Raji (cell line): Measurements from ENCODE around the gene ZBTB20.

Experiments used
- POLR2A ChIP-seq: IDR thresholded peaks from 2 replicates; pipeline ENCODE4 v1.6.1; 2011; ENCODE audit warnings: low read depth, low read length, control low read depth; ENCODE audit not compliant: insufficient read depth

Gene ZBTB20

DNA sequence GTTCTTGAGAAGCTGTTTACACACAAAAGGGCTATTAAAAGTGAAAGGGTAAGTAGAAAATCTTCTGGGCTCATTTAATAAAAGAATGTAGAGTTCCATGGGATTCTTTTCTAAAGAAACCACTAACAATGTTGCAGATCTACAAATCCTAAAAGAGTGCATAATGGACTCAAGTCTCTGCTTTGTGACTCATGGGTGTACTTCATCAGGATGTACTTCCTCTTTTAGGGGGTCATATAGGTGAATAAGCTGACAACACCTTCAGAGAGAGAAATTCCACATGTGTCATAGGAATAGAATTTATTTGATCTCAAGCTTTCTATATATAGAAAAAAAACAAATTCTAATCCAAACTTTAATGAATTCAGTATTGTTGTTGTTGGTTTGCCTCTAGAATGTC is 497.8 kb downstream of the ZBTB20 start:
- no peak for TF ChIP-seq POLR2A

DNA sequence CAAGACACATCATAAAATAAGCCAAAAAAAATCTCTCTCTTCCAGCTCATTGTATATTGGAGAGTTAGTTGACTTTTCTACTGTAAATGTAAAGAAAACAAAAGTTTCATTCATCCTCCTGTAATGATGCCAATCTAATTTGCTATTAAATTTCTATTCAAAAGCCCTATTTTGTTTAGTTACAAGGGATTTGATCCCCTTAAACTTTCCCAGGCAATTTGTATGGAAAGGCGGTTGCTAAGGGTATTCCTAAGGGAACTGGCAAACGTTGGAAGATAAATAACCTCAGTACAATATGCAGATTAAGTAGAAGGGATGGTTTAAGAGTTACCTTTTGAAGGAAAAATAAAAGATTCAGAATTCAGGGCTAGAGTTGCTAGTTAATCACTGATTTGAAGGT is 500.6 kb downstream of the ZBTB20 start:
- TF ChIP-seq POLR2A: no peak

DNA sequence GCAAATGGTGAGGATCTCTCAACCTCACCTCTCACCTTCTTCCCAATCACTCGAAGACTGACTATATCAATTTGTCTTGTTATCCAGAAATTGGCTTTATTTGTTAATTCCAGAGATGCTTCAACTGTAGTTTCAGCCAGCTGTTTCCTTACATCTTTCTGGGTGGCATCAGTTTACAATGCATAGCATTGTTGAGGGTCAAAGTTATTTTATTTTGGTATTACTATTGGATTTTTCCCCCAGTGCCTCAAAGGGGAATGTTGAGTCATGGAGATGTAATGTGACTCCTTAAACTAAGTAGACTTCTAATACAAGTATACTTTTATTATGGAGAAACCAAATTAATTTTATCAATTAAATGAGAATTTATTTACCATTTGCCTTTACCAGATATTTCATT is 501.7 kb downstream of the ZBTB20 start:
- no peak for TF ChIP-seq POLR2A

DNA sequence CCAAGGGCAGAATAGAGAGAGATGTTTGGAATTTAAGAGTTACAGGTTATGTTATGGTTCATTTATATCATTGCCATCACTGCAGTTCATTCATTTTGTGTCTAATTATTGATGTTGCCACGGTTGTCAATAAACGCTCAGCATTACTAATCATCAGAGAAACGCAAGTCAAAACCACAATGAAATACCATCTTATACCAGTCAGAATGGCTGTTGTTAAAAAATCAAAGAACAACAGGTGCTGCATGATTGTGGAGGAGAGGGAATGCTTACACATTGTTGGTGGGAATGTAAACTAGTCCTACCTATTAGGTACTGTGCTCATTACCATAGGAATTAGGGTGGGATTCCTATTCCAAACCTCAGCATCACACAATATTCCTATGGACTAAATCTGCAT is 502.7 kb downstream of the ZBTB20 start:
- no peak for TF ChIP-seq POLR2A

DNA sequence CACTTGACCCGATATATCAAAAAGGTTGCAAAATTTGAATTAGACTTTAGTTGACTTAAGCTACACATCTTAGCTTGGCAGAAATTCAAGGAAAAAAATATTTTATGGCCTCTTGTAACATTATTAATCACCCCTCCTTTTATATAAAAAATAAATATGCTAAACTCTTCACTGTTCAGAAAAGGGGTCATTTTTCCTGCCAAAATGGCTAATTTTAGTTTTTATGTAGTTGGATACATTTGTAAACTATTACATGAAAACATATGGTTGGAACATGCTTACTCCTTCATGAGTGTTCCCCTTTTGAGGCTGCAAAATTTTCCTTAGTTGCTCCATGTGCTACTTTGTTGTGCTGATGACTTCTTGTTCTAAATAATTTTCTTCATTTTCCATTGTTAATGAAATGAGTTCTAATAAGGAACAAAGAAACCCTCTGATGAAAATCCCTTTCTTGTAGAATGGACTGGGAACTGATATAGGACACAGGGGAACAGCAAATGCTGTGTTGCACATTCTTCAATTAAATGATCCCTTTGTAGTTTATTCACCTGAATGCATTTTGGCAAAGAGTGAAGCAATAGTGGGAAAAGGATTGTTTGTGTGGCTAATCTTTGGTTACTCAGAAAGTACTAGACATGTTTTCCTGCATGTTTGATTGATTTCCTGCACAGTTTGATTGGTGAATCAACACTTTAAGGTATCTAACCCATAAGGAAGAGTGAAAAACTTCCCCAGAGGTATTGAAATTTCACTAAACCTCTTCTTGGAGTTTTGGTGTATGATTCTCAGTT is 503.9 kb downstream of the ZBTB20 start:
- no peak for TF ChIP-seq POLR2A

DNA sequence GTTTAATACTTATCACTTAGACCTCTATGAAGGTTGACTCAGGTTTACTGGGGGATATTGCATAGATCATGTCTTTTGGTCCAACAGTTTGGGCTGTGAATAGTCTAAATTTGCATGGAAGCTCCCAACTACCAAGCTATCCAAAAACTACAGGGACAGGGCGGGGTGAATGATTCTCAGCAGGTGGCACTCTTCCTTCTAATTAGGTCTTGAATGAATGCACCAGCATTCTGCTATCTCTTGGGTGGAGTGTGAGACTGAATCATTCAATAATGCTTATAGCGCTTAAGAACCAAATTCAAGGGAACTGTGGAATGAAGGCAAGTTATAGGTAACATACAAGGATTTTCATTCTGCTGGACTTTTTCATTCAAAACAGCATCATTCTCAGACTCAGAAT is 507.0 kb downstream of the ZBTB20 start:
- TF ChIP-seq POLR2A: no peak

DNA sequence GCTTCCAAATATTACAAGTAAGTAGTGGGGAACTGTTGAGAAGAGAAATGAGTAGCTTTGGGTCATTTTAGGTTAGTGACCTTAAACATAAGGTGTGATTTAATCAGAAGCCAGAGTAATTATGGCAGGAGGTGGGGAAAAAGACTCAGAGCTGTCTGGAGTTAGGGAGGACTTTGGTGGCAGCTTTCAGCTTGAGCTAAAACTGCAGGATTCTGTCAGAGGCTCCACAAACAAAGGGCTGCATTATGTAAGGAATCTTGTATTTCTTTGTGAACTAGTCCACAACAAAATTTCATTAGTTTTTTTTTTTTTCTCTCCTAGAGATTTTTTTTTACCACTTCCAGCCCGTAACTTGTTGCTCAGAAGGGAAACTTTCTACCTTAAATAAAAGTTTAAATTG is 507.9 kb downstream of the ZBTB20 start:
- TF ChIP-seq POLR2A: no peak

DNA sequence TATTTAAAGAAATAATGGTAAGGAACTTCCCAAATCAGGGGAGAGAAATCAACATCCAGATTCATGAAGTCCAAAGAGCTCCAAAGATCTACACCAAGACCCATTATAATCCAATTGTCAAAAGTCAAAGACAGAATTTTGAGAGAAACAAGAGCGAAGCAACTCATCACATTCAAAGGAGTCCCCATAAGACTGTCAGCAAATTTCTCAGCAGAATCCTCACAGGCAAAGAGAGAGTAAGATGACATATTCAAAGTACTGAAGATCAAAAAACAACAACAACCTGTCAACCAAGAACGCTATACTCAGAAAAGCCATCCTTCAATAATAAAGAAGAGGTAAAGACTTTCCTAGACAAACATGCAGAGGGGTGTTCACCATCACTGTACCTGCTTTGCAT is 511.2 kb downstream of the ZBTB20 start:
- no peak for TF ChIP-seq POLR2A

DNA sequence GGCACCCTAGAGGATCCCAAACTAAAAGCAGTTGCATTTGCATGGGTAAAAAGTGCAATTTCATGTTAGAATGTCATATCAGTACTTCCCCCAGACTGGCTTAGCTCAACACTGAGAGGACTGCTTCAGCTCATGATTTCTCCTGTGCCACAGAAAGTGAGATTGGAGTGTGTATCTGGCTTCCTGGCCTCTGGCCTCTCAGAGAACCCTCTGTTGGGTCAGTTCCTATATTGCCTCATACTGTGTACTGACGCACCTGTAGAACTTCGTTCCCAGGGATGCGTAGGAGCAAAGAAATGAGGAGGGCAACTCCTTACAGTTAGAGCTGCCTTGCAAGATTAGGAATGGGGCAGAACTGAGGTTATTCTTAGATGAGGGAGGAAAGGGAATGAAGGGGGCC is 512.5 kb downstream of the ZBTB20 start:
- TF ChIP-seq POLR2A: no peak

DNA sequence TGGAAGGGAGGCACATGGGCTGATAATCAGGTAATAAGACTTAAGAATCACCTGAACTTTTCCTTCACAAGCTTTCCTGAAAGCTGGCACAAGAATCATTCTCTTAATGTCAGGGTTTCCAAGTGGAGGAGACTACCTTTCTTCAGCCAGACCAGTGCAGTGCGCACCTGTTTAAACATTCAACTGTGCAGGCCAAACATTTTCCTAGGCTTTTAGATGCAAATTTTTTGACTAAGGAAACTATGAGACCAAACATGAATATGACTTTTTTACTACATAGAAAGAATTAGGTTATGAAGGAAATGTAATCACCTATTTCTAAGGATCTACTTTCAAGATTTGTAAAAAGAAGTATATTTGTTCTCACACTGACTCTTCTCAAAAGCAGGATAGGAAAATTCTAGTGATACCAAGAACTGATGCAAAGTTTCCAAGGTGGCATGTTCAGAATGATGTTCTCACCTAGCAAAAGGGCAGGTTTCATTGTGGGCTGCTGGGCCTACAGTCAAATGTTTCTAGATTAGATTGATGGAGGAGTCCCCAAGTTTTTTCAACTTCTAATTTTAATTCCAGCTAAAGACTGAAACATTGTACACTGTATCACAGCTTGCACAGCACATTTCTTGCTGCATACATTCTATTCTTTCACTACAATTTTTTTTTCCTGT is 514.2 kb downstream of the ZBTB20 start:
- no peak for TF ChIP-seq POLR2A

DNA sequence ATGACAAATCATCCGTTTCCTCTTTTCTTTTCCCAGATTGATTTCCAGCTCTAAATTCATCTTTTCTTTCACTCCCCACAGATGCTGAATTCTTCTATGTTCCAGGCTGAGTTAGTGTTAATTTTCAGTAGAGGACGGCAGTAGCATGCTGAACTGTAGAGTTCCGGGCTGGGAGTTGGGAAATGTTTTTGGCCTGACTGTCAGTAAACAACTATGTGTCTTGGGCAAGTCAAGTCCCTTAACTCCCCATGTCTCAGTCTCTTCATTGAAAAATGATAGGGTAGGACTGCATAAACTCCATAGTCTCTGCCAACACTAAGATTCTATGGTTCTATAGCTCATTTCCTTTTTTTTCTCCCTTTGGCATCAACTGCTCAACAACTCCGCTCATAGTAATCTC is 519.3 kb downstream of the ZBTB20 start:
- no peak for TF ChIP-seq POLR2A

DNA sequence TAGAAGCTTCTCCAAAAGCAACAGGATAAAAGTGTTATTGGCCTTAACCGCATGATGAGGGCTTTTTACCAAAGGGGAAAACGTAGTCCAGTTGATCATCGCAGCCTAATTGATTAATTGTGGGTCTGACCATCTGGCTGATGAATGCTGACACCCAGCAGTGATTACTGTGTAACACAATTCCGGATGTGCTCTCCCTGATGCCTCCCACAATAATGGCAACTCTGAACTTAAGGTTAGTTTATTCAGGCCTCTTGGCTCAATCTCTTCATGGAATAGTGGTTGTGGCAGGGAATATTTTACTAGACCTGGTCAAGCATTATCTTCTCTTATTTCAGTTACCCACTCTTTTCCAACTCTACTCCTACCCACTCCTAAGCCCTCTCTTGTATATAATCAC is 520.3 kb downstream of the ZBTB20 start:
- TF ChIP-seq POLR2A: no peak

DNA sequence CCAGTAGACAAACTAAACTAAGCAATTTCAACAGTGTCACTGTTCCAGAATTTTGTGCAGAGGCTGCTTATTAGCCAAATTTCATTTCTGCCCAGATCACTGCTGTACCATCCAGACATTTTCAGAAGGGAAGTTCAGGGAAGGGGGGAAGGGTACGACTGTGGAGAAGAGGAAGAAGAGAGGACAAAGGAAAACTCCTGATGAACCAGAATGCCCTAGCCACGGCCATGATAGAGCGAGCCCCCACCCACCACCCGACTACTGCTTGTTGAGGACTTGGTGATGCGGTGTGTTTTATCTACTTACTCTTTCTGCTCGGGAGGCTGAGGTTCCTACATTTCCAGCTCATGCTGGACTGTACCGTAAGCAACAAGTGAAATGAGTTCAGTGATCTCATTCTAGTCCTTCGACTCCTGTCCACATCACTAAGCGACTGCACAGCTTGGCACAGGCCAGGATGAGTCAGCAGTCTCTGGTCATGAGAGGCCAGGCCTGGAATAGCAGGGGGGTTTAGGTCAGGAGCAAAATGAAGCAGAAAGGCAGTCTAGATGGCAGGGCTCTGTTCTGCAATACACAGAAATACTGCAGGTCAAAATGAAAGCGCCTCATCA is 522.4 kb downstream of the ZBTB20 start:
- no peak for TF ChIP-seq POLR2A

DNA sequence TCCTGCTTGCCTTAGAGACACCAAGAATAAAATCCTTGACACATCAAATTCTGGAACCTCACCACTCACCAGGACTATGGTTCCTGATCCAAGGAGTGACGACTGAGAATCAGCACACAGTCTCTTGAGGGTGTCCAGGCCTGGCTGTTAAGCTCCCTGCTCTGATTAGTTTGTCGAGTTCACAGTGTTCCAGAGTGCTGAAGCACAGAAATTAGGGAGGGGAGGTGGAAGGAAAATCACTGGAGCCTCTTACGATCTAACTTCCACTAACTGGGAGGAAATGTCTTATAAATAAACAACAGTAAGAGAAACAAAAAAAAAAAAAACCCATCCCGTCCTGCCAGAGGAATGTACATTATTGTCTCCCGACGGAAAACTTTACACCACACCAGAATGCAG is 523.0 kb downstream of the ZBTB20 start:
- no peak for TF ChIP-seq POLR2A

DNA sequence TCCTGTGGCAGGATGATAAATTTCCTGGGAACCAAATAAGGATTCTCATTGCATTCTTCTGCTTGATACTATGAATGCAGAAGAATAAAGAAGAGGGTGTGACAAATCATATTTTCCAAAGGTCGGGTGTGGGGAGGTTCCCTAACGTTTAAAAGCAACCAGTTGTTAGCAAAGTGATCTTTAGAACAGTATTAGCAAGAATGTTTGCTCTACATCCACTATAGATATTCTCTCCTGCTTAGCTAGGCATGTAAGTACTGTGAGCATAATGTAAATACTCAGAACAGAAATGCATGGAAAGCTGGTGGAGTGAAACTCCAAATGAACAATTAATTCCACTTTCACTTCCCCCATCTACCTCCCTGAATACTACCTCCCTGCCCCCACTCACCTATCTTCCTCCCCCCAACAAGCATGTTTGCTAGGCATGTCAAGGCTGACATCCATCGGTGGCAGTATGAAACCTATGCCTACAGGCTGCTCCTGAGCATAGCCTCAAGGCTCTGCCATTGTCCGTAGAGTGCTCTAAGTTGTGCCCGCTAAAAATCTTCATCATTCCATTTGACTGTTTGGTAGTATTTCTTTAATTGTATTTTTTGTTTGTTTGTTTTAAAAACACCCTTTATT is 523.6 kb downstream of the ZBTB20 start:
- no peak for TF ChIP-seq POLR2A

DNA sequence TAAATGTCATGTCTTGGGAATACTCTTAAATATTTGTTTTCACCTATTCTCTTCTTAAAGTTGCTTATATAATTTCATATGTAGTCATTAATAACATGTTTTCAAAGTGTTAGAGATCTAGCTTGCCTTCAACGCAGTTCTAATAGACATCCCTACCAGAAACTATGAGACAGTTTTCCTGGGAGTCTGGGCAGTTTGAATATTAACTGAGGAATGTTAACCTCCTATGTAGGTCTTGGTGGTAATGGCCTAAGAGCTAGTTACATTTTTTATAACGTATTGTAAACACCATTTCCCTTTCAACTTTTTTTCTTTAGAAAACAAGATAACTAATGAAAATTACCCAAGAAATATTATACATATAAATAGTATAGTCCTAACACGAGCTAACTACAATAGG is 525.1 kb downstream of the ZBTB20 start:
- TF ChIP-seq POLR2A: no peak

DNA sequence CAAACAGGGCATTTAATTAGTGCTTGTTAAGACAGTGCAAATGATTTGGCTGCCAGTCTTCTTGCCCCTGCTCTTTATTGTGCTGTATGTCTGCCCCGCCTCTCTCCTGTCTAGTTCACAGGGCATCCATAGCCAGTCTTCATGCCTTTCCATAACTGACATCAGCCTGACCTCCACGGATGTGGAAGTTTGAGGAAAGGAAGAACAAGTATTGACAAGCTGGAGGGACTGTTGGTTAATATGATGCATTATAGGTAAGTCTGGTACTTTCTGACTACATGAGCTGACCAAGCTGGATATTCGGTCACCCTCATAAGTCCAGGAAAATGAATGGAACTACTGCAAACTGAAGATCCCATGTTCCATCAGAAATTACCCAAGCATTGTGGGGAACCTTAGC is 527.3 kb downstream of the ZBTB20 start:
- no peak for TF ChIP-seq POLR2A
